Left ventricle myocardium inferior (tissue), 1 donor: ENCODE results near the gene BCAS3. TPM values are rescaled to one million over a fixed set of nuclear protein-coding genes. Genes with fewer than 3 reads are reported as not detected.
A peak's percentile ranks its signal among the peaks of the same experiment; 100 is the strongest.

ENCODE experiments used
- DNase-seq: peaks from one replicate; pipeline ENCODE4 v3.0.0-alpha.2; 2020
- H3K27ac ChIP-seq: fragments of 200-600 bp; replicated peaks from 2 replicates; pipeline ENCODE4 v1.8.0; 2021
- H3K27me3 ChIP-seq: fragments of 200-600 bp; 2 replicates; pipeline ENCODE4 v1.8.0; 2021; ENCODE audit warnings: low read depth
- H3K36me3 ChIP-seq: fragments of 200-600 bp; 2 replicates; pipeline ENCODE4 v1.8.0; 2021
- H3K4me1 ChIP-seq: fragments of 200-600 bp; 2 replicates; pipeline ENCODE4 v1.8.0; 2021
- H3K4me3 ChIP-seq: fragments of 200-600 bp; 2 replicates; pipeline ENCODE4 v1.8.0; 2021; ENCODE audit warnings: mild to moderate bottlenecking, moderate library complexity
- H3K9me3 ChIP-seq: fragments of 200-600 bp; replicated peaks from 2 replicates; pipeline ENCODE4 v1.8.0; 2021
- CTCF ChIP-seq: fragments of 200-600 bp; IDR thresholded peaks from 2 replicates; pipeline ENCODE4 v1.8.0; 2021; ENCODE audit warnings: antibody characterized with exemption, mild to moderate bottlenecking, borderline replicate concordance
- intact Hi-C: fragments of 100-400 bp; cut with micrococcal nuclease; formaldehyde crosslinking; loops from one replicate; pipeline ENCODE4 v1.11.0; 2022
- total RNA-seq: library from RNA; stranded (reverse); fragmentation: NEBNext Ultra II Directional; extraction: Animal tissue kit (Norgen Biotek cat#: 25700); gene quantifications from one replicate; pipeline ENCODE4 v1.2.1, GENCODE V29; 2021
- donor health status: DM: no; HTN: yes; CAD: no; lungs with severe emphysema.

Gene BCAS3
- total RNA-seq, 1 donor from 2014 or later = 16.5 TPM

DNA sequence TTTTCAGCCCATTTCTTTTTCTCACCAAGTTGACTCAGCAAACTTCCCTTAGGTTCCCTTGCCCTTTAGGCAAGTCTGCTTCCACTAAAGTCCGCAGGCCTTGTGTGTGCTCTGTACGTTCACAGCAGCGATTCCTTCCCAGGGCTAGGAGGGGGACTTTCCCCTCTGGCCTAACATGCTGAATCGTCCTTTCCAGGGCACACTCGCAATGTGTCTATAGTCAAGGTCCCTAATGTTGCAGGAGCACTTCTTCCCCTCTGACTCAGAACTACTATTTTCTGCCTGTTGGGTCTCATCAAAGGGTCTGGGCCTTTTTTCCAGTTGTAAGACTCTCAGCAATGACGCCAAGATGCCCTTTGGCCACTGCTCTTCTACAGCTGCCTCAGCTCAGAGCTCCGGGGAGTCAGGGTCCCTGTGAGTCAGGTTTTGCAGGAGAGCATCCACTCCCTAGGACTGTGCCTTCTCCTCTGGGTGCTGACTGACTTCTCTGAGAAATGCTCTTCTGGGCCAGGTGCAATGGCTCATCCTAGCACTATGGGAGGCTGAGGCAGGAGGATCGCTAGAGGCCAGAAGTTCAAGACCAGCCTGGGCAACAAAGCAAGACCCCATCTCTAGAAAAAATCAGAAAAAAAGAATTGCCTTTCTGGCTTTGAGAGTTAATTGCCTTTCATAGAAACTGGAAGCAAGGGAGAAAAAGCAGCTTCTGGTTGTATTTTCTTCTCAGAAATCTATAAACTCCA is 657.6 kb downstream of the BCAS3 start:
- no peak overlapping the region for H3K4me3 ChIP-seq
- no peaks in the 10 kb centered on the region for H3K9me3 ChIP-seq
- H3K27me3 ChIP-seq = peaks cover 24% of the 10 kb centered on the region
- no peaks in the 10 kb centered on the region for H3K36me3 ChIP-seq
- H3K27ac ChIP-seq = peak overlapping the region; percentile 69
- DNase-seq = no peak
- TF ChIP-seq CTCF = no peak
- intact Hi-C loops = no loop called here
- H3K4me1 ChIP-seq = peaks cover 60% of the 10 kb centered on the region

GRCh38 chr17:61335845-61336655 is 658.4 kb downstream of the BCAS3 start:
- Histone ChIP-seq H3K27me3 (peaks cover 32% of the 10 kb centered on the region), H3K4me3 (no peak overlapping the region), H3K4me1 (peaks cover 53% of the 10 kb centered on the region), H3K9me3 (no peaks in the 10 kb centered on the region), H3K36me3 (no peaks in the 10 kb centered on the region), H3K27ac (peak overlapping the region; percentile 69)
- intact Hi-C loops = no loop called here
- no peak for TF ChIP-seq CTCF
- no peak for DNase-seq

DNA sequence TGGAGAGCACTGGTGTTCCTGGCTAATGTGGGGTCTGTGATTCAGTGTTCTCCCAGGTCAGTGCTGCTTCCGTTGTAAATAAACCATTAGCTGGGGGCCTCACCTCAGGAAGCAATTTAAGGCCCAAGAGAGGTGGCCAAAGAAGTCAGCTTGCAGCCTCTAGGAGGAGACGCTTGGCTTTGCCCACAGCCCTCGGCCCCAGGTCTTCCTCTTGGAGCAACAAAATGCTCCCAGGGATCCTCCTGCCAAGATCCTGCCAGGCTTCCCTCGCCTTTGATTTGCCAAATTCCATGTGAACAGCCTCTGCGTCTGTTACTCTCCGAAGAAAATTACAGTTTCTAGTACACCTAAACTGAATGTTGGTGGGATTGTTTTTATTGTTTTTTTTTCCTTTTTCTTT is 659.6 kb downstream of the BCAS3 start:
- Histone ChIP-seq H3K4me1 (peaks cover 43% of the 10 kb centered on the region), H3K9me3 (no peaks in the 10 kb centered on the region), H3K27ac (peak overlapping the region; percentile 69), H3K27me3 (peaks cover 36% of the 10 kb centered on the region), H3K4me3 (no peak overlapping the region), H3K36me3 (no peaks in the 10 kb centered on the region)
- intact Hi-C loops = no loop called here
- no peak for TF ChIP-seq CTCF
- no peak for DNase-seq

- Histone ChIP-seq H3K27ac (peak overlapping the region; percentile 69), H3K9me3 (no peaks in the 10 kb centered on the region), H3K4me3 (no peak overlapping the region), H3K27me3 (peaks cover 36% of the 10 kb centered on the region), H3K4me1 (peaks cover 43% of the 10 kb centered on the region), H3K36me3 (no peaks in the 10 kb centered on the region)
- TF ChIP-seq CTCF = no peak
- intact Hi-C loops = no loop called here
- no peak for DNase-seq
Measured at GRCh38 chr17:61338000-61338798, 660.5 kb downstream of the BCAS3 start.

DNA sequence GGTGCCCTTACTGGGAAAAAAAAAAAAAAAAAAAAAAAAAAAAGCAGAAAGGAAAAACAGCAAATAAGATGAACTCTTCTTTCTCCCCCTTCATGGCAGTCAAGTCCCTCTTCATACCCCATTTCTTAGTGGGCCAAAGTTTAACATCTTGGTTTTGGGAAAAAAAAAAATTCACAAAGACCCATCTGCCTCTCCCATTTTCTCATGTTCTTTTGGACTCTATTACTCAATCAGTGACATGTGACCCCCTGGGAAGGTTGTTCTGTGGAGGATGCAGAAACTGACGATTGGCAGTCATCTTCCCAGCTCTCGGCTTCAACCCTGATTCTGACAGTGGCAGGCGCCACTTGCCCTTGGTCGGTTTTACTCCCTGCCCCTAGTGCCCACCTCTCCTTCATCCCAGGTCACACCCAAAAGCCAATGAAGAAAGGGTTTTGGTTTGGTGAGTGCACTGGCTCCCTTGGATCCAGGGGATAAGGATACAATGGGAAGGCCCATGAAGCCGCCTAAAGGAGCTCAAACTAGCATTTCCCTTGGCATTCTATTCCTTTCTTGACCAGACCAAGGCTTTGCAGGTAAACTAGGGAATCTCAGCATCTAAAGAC is 661.3 kb downstream of the BCAS3 start:
- TF ChIP-seq CTCF = no peak
- intact Hi-C loops = no loop called here
- peaks cover 43% of the 10 kb centered on the region for H3K4me1 ChIP-seq

More for the DNA sequence above, 661.3 kb downstream of the BCAS3 start:
- H3K4me3 ChIP-seq = no peak overlapping the region
- peaks cover 36% of the 10 kb centered on the region for H3K27me3 ChIP-seq
- no peaks in the 10 kb centered on the region for H3K9me3 ChIP-seq
- no peak for DNase-seq
- peak overlapping the region; percentile 69 for H3K27ac ChIP-seq
- no peaks in the 10 kb centered on the region for H3K36me3 ChIP-seq
